ENCODE data around the gene EFNA2.

The EFNA2 gene

DNA sequence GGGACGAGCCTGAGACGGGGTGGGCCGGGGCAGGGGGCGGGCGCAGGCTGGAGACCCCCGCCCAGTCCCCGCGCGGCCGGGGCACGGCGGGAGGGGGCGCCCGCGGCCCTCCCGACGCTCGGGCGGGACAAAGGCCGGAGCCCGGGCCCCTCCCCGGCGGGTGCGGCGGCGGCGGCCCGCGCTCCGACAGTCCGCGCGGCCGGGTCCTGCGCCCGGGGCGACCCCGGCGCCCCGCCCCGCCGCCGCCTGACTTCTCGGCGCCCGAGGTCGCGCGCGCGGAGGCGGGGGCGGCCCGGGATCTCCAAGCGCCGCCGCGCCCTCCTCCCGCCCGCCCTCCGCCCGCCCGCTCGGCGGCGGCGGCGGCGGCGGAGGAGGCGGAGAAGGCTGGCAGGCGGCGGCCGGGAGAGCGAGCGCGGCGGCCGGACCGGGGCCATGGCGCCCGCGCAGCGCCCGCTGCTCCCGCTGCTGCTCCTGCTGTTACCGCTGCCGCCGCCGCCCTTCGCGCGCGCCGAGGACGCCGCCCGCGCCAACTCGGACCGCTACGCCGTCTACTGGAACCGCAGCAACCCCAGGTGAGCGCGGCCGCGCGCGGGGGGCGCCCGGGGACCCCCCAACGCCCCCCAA, at the start of gene EFNA2:
Gene EFNA2 (plus strand): TSS at position 137 of the 624 bp plus-strand sequence. CDS start 296 bp downstream, at position 433.
- H3K36me3 ChIP-seq (ENCODE audit: low read length) = no peaks in the 10 kb centered on the region
- no peaks in the 10 kb centered on the region for H3K9me2 ChIP-seq (replicated peaks; ENCODE audit: insufficient read depth, low read length)
- H3K4me2 ChIP-seq (ENCODE audit: low read depth, low read length, poor library complexity, severe bottlenecking) = no peak within 1 kb of the TSS
- no peak within 1 kb of the TSS for H3K4me3 ChIP-seq (ENCODE audit: insufficient read depth, low read length, poor library complexity, severe bottlenecking)
- no peaks in the 10 kb centered on the region for H3F3A ChIP-seq (ENCODE audit: insufficient read depth)
- H3K9ac ChIP-seq (ENCODE audit: low read length) = no peak within 1 kb of the TSS
- no peaks in the 10 kb centered on the region for H3K27me3 ChIP-seq (ENCODE audit: low read length)
- H2AFZ ChIP-seq (ENCODE audit: low read depth, low read length, severe bottlenecking) = no peak within 1 kb of the TSS
- H3K27ac ChIP-seq (ENCODE audit: low read depth, low read length) = no peak within 1 kb of the TSS
- H3K9me3 ChIP-seq (ENCODE audit: insufficient read depth, low read length) = no peaks in the 10 kb centered on the region
- no peaks in the 10 kb centered on the region for H4K20me1 ChIP-seq (ENCODE audit: low read depth, low read length)
- TF ChIP-seq CTCF (IDR thresholded peaks at IDR 0.05; ENCODE audit: insufficient read depth, low read length, poor library complexity, severe bottlenecking) = no peak
- TF ChIP-seq EZH2phosphoT487 (conservative IDR thresholded peaks at IDR 0.05; ENCODE audit: low read length) = no peak
- H3K79me2 ChIP-seq (ENCODE audit: insufficient read depth, low read length) = no peaks in the 10 kb centered on the region

DNA sequence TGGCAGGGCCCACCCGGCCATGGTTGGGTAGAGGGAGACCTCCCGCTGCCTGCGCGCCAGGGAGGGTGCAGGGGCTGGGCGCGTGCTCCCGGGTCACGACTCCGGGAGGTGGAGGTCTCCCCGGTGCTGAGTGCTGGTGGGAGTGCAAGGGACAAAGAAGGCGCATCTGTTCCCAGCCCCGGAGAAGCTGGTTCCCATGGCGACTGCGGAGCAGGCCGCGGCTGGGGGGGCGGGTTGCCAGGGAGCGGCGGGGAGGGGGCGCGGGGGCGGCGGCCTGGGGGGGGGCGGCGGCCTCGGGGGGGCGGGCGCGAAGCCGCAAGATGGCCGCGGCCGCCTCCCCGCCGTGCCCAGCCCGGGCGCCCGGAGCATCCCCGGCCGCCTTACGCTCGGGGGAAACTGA, 49.1 kb upstream of the EFNA2 start:
- Histone ChIP-seq H3K79me2 (ENCODE audit: insufficient read depth, low read length) (no peaks in the 10 kb centered on the region), H3K27ac (ENCODE audit: low read depth, low read length) (no peak overlapping the region), H3K9ac (ENCODE audit: low read length) (no peak overlapping the region), H3K9me2 (replicated peaks; ENCODE audit: insufficient read depth, low read length) (no peaks in the 10 kb centered on the region), H2AFZ (ENCODE audit: low read depth, low read length, severe bottlenecking) (no peak overlapping the region), H3K9me3 (ENCODE audit: insufficient read depth, low read length) (no peaks in the 10 kb centered on the region), H3K4me3 (ENCODE audit: insufficient read depth, low read length, poor library complexity, severe bottlenecking) (no peak overlapping the region), H3K36me3 (ENCODE audit: low read length) (no peaks in the 10 kb centered on the region), H4K20me1 (ENCODE audit: low read depth, low read length) (no peaks in the 10 kb centered on the region), H3F3A (ENCODE audit: insufficient read depth) (peaks cover 21% of the 10 kb centered on the region), H3K27me3 (ENCODE audit: low read length) (no peaks in the 10 kb centered on the region), H3K4me2 (ENCODE audit: low read depth, low read length, poor library complexity, severe bottlenecking) (no peak overlapping the region)
- TF ChIP-seq EZH2phosphoT487 (conservative IDR thresholded peaks at IDR 0.05; ENCODE audit: low read length) (no peak), CTCF (IDR thresholded peaks at IDR 0.05; ENCODE audit: insufficient read depth, low read length, poor library complexity, severe bottlenecking) (no peak)

DNA sequence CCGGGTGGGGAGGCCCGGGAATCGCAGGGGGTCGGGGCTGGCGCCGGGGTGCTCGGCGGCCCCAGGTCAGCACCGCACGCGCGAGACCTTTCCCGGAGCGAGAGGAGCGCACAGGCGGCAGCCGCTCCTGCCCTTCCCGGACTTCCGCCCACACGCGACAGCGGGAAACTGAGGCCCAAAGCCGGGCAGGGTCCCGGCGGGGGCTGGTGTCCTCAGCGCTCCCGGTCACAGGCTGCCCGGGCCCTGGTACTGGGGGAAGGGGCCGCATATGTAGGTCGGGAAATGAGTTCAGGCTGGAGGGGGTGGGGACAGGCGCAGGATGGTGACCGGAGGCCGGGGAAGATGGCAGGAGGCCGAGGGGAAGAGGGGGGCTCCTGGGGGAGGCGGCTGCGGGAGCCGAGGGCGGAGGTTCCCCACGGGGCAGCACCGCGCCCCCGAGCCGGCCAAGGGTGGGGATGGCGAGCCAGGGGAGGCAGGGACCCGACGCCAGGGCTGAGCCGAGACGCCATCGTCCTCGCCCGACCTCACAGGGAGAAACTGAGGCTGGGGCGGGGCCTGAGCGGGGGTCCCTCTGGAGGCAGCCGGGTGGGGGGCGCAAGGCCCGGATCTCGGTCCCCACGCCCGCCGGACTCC, 48.5 kb upstream of the EFNA2 start:
- Histone ChIP-seq H4K20me1 (ENCODE audit: low read depth, low read length) (no peaks in the 10 kb centered on the region), H3K9ac (ENCODE audit: low read length) (peak overlapping the region; percentile 28; the same call in 1 of the 2 replicates), H2AFZ (ENCODE audit: low read depth, low read length, severe bottlenecking) (no peak overlapping the region), H3K79me2 (ENCODE audit: insufficient read depth, low read length) (peaks cover 4% of the 10 kb centered on the region; the same call in 1 of the 2 replicates), H3K9me3 (ENCODE audit: insufficient read depth, low read length) (no peaks in the 10 kb centered on the region), H3K4me2 (ENCODE audit: low read depth, low read length, poor library complexity, severe bottlenecking) (peak overlapping the region; percentile 42), H3K27ac (ENCODE audit: low read depth, low read length) (no peak overlapping the region), H3K4me3 (ENCODE audit: insufficient read depth, low read length, poor library complexity, severe bottlenecking) (no peak overlapping the region), H3K9me2 (replicated peaks; ENCODE audit: insufficient read depth, low read length) (no peaks in the 10 kb centered on the region), H3F3A (ENCODE audit: insufficient read depth) (peaks cover 21% of the 10 kb centered on the region), H3K27me3 (ENCODE audit: low read length) (no peaks in the 10 kb centered on the region), H3K36me3 (ENCODE audit: low read length) (no peaks in the 10 kb centered on the region)
- TF ChIP-seq EZH2phosphoT487 (conservative IDR thresholded peaks at IDR 0.05; ENCODE audit: low read length) = no peak
- no peak for TF ChIP-seq CTCF (IDR thresholded peaks at IDR 0.05; ENCODE audit: insufficient read depth, low read length, poor library complexity, severe bottlenecking)

Data from SU-DHL-6 (cell line).